Activated CD8-positive, alpha-beta memory T cell treated with anti-CD3 and anti-CD28 coated beads, Interleukin-2, amount 50 U/mL, for 24 hours (primary cell): ENCODE data around the gene C16orf74.

Experiments used
- DNase-seq: peaks from one replicate; pipeline ENCODE4 v3.0.0-alpha.2; 2020; ENCODE audit errors: extremely low read depth

The C16orf74 gene

DNA sequence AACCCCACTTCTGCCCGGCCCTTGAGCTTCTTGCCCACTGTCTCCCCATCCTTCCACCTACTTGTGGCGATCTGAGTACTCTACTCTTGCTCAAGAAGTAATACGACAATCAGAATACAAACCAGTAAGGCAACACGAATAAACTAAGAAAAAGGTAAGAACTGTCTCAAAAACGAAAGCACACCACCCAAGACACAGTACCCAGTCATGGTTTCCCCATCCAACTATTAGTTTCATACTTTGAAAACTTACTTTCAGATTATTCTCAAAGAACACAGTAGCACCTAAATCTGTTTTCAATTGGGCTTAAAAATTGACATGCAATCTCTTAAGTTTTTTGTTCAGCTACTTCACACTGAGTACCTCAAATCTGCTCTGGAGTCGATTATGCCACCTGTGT, 76.1 kb downstream of the C16orf74 start:
- no peak for DNase-seq

DNA sequence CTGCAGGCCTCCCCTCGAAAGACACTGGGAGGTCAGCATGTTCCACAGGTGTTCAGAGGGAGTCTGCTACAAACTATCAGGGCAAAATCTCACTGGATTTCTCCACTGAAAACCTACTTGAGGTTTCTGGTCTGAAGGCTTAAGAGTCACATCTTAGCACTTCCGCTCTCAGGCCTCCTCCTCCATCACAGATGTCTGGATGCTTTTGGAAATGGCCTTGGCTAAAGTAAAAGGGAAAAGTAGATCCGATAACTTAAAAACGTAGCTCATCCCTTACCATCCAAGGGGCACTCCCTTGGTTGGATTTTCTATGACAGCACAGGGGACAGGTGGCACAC, 76.5 kb downstream of the C16orf74 start:
- DNase-seq = no peak

DNA sequence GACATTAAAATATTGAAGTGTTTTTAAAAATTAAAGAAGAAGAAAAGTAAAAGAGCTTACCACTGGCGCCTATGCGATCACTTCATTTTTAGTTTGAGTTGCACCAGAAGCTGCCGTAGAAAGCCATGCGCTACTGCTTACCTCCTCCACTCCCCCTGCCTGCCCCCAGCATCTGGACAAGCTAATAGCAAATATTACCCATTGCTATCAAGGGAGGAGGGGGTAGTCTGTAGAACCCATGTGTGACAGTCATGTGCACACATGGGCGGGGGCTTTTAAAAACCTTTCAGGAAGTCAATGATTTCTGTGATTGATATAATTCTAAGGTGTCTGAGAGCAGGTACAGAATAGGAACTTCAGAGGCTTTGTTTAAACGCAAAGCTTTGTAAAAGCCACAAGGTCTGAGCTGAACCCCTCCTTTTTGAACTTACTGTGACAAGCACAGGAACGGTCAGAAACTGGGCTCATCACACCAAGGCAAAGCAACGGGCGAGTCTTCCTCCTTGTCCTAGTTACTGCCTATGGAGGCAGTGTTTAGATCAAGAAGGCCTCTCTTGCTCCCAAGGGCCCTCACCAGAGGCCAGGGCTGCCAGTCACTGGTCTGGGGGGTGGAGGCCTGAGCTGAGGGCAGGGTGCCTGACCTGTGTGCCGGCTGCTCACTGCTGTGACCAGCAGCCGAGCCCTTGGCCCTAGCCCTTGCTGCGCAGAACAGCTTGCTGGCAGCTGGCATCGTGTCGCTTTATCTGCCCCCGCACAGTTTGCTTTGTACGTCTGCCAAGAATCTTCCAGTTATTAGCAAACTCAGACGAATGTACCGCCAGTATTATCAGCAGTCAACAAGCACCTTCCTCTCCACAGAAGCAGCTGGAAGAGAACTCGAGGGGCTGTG, 77.1 kb downstream of the C16orf74 start:
- no peak for DNase-seq

DNA sequence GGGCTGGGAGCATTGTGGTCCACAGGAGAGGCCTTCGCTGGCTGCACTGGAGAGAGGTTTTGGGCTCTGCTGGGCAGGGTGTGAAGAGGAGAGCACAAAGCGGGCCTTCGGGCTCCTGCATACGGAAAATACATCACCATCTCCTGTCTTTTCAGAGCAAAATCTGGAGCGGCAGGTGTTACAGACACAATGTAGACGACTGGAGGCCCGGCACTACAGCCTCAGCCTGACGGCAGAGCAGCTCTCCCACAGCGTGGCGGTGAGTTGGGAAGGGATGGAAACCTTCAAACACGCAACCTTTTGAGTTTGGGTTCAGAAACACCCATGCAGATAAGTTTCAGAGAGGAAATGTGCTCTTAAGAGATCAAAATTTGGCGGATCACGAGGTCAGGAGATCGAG, 80.1 kb downstream of the C16orf74 start:
- DNase-seq = no peak

DNA sequence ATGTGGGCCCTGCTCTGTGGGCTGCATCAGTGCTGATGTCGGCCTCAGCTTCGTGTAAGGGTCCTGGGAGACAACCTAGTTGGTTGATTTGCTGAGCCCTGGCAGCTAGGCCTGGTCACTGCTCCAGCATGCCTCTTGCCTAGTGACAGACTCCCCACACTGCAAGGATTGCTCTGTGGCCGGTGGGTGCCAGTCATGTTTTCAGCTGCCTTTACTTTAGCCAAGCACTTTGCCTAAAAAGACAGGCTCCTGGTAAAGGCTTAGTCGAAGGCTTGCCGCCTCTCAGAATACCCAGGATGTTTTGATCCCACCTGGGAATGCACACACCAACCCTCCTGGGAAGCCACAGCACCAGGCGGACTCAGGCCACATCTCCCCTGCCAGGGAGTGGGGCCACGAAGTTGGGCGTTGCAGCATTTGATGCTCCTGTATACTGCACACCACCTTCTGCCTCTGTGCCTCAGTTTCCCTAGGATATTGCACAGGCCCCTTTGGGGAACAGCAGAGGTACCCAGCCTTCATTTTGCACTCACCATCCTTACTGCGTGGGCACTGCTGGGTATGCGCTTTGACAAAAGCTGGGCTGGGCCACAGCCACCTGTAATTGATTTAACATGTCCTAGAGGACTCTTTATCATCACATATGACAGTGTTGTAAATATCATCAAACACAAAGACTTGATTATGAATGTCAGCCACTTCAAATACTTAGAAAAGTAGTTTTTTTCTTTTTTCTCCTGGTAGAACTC, 82.0 kb downstream of the C16orf74 start:
- no peak for DNase-seq

DNA sequence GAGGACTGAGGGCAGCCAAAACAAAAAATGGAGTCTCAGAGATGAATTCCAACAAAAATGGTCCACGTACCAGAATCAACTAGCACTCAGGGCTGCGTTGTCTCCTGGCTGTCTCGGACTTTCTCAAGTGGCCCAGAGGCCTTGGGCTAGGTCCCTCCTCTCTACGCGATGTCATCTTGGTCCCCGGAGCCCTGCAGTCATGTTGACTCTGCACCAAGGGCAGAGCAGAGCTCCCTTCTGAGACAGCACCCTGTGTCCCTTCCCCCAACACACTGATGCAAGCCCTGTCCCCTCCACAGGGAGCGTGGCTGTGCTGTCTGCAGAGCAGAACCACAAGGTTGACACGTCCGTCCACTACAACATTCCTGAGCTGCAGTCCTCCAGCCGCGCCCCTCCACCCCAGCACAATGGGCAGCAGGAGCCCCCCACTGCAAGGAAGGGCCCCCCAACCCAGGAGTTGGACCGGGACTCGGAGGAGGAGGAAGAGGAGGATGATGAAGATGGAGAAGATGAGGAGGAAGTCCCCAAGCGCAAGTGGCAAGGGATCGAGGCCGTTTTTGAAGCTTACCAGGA, 83.0 kb downstream of the C16orf74 start:
- DNase-seq = no peak

DNA sequence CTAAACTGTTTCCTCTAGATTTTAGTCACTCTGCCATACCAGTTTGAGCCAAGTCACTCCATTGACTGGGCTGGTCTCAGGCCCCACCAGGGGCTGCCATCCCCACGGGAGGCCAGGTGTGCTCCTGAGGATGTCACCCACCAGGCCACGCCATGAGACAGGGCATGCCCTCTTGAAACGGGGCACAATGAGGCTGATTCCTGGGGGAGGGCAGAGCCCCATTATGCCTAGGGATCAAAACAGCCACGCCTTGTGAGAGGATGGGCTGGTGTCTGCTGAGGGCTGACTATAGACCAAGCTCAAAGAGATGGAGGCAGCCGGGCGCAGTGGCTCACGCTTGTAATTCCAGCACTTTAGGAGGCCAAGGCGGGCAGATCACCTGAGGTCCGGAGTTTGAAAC, 83.6 kb downstream of the C16orf74 start:
- DNase-seq = no peak

DNA sequence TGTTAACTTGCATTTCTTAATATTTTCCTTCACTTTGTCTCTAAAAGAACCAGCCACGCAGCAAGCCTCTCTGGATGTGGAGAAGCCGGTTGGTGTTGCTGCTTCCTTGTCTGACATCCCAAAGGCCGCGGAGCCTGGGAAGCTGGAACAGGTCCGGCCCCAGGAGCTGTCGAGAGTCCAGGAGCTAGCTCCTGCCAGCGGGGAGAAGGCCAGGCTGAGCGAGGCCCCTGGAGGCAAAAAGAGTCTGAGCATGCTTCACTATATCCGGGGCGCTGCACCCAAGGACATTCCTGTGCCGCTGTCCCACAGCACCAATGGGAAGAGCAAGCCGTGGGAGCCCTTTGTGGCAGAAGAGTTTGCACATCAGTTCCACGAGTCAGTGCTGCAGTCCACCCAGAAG, 85.0 kb downstream of the C16orf74 start:
- DNase-seq = no peak

DNA sequence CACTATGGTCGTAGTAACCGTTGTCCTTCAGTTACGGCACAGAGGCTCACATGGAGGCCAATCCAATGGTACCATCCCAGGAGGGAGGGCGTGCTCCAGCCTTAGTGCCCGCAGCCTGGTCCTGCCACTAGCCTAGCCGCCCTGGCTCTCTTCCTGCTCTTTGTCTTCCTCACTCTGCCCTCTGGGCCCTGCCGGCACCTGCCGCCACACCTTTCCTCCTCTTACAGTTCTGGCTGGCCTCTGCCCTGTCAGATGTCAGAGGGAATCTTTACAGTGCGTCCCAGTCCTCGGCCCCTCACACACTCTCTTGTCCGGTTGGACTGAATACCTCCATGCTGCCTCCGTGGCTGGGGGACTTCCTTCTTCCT, 85.5 kb downstream of the C16orf74 start:
- no peak for DNase-seq

DNA sequence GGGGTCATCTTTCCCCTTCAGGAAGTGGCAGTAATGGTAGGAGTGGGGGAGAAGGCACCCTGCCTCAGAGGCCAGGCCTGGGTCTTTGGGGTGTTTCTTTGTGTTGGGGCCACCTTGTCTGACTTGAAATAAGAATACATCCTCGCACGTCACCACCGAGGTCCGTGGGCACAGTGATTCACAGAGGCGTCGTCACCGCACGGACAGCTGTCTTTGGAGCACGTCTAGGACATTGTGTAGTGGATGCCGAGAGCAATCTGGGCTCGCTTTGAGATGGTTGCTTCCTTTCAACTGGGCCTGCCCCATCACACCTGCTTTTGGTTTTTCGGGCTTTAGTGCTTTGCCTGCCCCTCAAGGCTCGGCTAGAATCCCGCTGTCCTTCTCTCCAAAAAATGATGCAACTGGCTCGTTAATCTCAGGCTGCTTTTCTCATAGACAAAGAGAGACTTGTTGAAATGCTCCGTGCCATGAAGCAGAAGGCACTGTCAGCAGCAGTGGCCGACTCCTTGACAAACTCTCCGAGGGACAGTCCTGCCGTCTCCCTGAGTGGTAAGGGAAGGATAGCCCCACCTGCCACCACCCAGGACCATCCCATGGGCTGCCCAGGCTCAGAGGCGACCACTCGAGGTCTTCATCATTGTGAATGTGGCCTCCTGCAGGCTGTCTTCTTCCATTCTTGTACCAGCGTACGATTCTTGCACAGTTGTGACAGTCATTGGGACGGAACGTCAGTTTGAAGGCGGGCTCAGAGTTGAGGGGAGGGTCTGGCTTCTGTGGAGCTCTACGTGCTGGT, 86.1 kb downstream of the C16orf74 start:
- no peak for DNase-seq

DNA sequence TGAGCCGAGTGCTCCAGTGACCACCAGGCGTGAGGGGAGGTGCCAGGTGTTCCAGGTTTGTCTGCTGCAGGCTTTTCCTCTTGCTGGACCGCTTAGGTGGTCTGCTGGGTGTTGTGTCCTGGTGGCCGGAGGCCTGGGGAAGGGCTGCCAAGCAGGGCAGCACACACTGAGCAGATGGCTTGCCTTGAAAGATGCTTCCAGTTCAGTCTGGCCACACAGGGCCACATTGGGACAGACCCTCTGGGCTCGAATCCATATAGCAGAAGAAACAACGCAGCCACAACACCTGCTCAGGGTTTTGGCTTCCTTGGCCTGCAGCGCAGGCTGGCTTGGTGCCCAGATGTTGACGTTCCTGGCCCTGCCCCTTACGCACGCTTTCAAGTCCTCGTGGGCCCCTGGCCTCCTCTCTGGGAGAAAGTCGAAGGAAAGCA, 87.0 kb downstream of the C16orf74 start:
- no peak for DNase-seq

DNA sequence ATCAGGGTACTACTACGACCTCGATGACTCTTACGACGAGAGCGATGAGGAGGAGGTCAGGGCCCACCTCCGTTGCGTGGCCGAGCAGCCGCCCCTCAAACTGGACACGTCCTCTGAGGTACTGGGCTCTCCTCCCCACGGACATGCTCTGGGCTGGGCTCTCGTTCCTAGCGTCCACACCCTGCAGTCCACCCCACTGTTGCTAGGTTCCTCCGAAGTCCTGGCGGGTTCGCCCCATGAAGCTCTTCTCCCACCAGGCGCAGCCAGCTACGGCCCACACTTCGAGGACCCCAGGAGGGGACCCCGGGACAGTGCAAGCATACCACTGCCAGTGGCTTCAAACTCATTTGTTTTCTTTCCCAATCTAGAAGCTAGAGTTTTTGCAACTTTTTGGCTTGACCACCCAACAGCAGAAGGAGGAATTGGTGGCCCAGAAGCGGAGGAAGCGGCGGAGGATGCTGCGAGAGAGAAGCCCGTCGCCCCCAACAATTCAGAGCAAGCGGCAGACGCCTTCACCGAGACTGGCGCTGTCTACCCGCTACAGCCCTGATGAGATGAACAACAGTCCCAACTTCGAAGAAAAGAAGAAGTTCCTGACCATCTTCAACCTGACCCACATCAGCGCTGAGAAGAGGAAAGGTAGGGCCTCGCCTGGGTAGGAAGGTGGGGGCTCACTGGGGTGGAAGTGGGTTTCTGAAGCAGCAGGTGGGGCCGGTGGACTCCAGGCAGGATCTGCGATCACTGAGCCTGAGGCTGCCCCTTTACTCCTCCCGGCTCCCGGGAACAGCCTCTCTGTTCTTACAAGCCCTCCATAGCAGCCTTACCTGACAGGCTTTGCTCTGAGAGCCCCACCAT, 87.7 kb downstream of the C16orf74 start:
- no peak for DNase-seq

DNA sequence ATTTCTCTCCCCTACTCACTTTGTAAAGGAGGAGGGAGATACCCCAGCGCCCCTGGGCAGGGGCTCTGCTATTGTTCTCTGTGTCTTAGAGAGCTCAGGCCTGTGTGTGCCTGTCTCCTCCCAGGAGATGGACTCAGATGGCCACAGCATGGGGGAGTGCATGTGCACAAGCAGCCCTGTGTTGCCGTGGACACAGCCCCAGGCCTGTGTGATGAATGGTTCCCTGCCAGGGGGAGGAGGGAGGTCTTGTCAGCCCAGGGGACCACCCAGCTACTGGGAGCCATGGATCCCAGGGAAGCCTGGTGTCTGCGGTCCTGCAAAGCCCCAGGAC, 88.4 kb downstream of the C16orf74 start:
- DNase-seq = no peak

DNA sequence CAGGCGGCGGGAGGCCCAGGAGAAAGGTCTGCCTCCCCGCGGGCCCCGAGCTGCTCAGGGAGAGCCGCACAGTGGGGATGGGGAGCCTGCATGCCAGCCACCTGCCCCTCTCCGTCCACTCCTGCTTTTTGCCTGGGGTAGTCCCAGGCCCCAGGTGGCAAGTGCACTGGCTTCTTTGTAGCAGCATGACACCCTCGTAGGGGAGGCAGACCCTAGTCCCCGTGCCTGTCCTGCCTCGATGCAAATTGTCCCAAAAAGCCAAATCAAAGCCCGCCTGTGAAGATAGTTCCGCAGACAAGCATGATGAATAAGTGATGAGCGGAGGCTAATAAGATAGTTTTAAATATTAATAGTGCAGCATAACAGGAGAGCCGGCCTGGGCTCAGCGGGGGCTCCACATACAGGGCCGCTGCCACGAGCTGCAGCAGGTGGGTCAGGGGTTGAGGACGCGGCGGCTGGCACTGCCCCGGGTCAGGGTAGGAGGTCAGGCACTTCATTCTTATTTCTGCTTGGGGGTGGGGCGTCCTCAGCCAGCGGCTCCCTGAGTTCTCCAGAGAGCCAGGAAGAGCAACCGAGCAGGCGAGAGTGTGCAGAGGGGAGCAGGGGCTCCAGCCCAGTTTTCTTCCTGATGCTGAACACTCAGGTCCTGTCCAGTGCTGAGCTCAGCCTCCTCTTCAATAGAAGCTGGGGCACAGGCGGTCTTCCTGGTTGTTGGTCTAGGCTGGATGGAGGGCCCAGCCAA, 89.0 kb downstream of the C16orf74 start:
- DNase-seq = no peak

DNA sequence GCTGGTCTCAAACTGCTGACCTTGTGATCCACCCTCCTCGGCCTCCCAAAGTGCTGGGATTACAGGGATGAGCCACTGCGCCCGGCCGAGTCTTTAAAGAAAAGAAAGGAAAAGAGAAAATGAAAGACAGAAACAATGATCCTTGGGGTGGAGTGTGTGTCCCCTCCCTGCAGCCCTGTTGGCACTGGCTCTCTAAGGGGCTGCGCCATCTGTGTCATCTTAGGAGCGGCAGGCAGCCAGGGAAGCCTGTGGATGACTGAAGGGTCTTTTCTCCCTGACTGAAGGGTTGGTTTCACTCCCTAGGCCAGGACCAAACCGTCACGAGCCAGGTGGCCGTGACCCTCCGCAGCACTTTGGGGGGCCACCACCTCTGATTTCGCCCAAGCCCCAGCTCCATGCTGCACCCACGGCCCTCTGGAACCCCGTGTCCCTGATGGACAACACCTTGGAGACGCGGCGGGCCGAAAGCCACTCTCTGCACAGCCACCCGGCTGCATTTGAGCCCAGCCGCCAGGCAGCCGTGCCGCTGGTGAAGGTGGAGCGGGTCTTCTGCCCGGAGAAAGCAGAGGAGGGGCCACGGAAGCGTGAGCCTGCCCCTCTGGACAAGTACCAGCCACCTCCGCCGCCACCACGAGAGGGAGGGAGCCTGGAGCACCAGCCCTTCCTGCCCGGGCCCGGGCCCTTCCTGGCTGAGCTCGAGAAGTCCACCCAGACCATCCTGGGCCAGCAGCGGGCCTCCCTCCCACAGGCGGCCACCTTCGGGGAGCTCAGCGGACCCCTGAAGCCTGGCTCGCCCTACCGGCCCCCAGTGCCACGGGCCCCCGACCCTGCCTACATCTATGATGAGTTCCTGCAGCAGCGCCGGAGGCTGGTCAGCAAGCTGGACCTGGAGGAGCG, 89.8 kb downstream of the C16orf74 start:
- DNase-seq = no peak

DNA sequence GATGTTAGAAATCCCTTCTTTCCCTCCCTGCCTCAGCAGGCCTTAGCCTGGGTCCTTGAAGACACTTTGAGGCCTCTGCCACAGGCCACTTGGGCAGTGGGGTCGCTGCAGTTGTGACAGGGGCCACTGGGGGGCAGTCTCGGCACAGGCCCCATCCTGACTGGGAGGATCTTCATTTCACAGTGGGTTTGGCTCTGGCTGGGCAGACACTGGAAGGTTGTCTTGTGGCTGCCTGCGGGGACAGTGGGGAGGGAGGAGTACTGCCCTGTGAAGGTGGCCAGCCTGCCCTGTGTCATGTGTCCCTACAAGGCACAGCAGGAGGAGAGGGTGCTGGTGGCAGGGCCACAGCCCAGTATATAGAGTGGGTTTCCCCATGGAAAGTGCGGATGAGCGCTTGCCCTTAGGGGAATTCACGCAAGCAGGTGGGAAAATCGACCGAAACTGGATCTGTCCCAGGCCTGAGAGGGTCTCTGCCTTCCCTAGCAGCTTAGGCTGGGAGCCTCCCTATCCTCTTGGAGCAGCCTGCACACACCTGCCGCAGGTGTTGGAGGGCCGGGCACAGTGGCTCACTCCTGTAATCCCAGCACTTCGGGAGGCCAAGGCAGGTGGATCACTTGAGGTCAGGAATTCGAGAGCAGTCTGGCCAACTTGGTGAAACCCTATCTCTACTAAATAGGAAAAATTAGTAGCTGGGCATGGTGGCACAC, 90.9 kb downstream of the C16orf74 start:
- DNase-seq = peak; percentile 9

DNA sequence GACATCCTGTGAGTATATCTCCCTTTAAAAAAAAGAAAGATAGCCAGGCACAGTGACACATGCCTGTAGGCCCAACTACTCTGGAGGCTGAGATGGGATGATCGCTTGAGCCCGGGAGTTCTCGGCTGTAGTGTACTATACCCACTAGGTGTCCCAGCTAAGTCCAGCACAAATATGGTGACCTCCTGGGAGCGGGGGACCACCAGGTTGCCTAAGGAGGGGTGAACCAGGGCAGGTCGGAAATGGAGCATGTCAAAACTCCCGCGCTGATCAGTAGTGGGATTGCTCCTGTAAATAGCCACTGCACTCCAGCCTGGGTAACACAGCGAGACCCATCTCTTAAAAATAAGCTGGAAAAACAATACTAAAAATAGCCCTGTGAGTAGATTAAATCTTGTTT, 91.6 kb downstream of the C16orf74 start:
- no peak for DNase-seq

DNA sequence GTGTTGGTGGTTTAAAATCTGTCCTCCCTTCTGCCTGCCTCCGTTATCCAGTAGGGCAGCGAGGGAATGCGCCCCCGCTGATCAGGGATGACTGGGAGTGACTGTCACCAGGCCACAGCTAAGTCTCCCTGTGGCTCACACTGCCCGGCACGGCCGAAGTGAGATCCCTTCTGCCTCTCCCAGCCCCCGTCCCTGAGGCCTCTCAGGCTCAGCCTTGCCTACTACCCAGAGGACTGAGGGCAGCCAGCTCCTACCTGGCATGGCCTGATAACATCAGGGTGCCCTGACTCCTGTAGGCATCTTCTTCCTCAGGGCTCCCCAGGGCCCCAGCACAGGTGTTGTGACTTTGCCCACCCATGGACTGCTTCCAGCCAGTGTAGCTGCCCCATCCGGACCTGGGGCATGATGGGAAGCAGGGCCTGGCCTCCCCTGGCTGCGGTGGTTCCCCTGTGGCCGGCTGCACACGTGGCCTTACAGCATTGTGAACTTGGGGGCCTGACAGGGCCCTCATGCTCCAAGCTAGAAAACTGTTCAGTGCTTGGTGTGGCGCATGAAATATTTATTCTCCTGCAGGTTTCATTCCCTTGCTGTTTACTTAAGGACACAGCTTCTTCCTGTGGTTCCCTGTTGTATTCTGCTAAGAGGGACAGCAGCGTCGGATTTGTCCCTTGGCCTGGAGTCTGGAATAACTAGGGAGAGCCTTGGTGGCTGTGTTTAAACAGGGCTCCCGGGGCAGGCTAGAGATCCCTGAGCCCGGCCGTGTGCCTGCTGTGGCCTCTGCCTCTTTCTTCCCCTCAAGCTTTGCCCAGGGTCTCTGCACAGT, 92.2 kb downstream of the C16orf74 start:
- no peak for DNase-seq
